HUDEP-2 (cell line): Measurements from ENCODE around the gene PCDHGC3.

Source experiments
- DNase-seq, 76 experiments: peaks; one replicate each; lab custom pipeline; 2025; ENCODE audit not compliant: unreplicated experiment in 76 of 76; lab: John Stamatoyannopoulos, UW

Gene PCDHGC3

GRCh38 chr5:141519605-141520565 lies 44.1 kb downstream of the PCDHGC3 start:
- no peak for DNase-seq

- peak in 29 of 76 experiments; percentile 3 to 62 (median 26) for DNase-seq
Measured at GRCh38 chr5:141521244-141521781, 45.5 kb downstream of the PCDHGC3 start.

- no peak for DNase-seq
Measured at GRCh38 chr5:141522301-141522700, 46.5 kb downstream of the PCDHGC3 start.

- no peak for DNase-seq
Measured at GRCh38 chr5:141523991-141524390, 48.2 kb downstream of the PCDHGC3 start.

GRCh38 chr5:141524604-141525597 lies 49.1 kb downstream of the PCDHGC3 start:
- peak in 60 of 76 experiments; percentile 3 to 70 (median 35) for DNase-seq

- DNase-seq: no peak
Measured at GRCh38 chr5:141525653-141526052, 49.9 kb downstream of the PCDHGC3 start.

GRCh38 chr5:141527426-141527825 lies 51.7 kb downstream of the PCDHGC3 start:
- no peak for DNase-seq
